Retinal pigment epithelial cell (primary cell): ENCODE measurements around the gene HOXD10.
A peak's percentile ranks its signal among the peaks of the same experiment; 100 is the strongest.

Source experiments
- DNase-seq: peaks from one replicate; pipeline ENCODE4 v3.0.0-alpha.2; 2010; ENCODE audit warnings: low read depth
- H3K4me3 ChIP-seq: 2 replicates; pipeline ENCODE4 v1.5.1; 2011; ENCODE audit warnings: mild to moderate bottlenecking, low read length, control low read depth, moderate library complexity
- CTCF ChIP-seq: conservative IDR thresholded peaks from 2 replicates; pipeline ENCODE4 v1.5.1; 2011; ENCODE audit warnings: low read depth, low read length, control low read depth, inconsistent platforms

The HOXD10 gene

GRCh38 chr2:176093145-176093897 is 23.3 kb upstream of the HOXD10 start:
- H3K4me3 ChIP-seq = no peak overlapping the region
- no peak for TF ChIP-seq CTCF
- no peak for DNase-seq

GRCh38 chr2:176093898-176094249 is 22.7 kb upstream of the HOXD10 start:
- no peak for DNase-seq
- H3K4me3 ChIP-seq = no peak overlapping the region
- no peak for TF ChIP-seq CTCF

- no peak for DNase-seq
- no peak for TF ChIP-seq CTCF
- H3K4me3 ChIP-seq = no peak overlapping the region
Measured at GRCh38 chr2:176094349-176094748, 22.2 kb upstream of the HOXD10 start.

GRCh38 chr2:176095421-176095820 is 21.2 kb upstream of the HOXD10 start:
- no peak for TF ChIP-seq CTCF
- no peak overlapping the region for H3K4me3 ChIP-seq
- no peak for DNase-seq

GRCh38 chr2:176096243-176096985 is 20.2 kb upstream of the HOXD10 start:
- TF ChIP-seq CTCF = no peak
- H3K4me3 ChIP-seq = no peak overlapping the region
- no peak for DNase-seq

- peak; percentile 85 for TF ChIP-seq CTCF
- no peak for DNase-seq
- peak overlapping the region; percentile 37 for H3K4me3 ChIP-seq
Measured at GRCh38 chr2:176096986-176097819, 19.4 kb upstream of the HOXD10 start.
